ENCODE results near the gene MEIS1. TPM values are rescaled to one million over a fixed set of nuclear protein-coding genes. Genes with fewer than 3 reads are reported as not detected.

The MEIS1 gene
- polyA plus RNA-seq, 1 donor, result 16.6 TPM

DNA sequence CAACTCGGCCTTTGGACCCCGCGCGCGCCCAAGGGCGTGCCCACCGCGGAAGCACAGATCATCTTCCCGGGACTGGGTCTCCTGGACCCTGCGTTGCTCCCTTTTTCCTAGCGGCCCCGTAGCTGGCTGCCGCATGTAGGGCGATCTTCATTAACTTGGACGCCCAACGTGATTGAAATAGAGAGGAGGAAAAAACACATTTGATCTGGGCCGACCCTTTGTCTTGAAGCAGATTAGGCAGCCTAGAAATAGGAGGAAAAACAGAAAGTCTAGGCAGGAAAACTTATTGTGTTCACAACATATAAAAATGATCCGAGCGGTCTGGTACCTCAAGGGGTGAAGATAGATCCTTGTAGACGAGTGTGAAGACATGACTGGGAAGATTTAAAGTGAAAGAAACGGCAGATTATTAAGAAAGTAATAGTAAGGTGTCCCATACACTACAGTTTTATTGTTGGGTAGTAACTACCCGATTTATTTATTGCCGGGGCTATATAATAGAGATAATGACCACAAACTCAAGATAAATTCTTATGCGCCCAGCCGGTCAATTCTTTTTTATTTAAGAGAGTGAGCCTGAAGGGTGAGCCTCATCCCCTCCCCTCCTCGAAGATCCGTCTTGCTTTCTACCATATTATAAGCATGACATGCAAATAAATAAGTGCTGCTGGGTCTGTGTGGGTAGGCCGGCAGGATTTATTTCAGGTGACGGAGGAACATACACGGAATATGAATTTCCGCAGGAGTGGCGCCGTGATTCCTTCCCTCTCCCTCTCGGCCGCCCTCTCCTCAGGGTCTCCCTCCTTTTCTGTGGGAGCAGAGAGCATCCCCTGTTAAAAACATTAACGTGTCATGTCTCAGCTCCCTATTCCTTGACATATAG is 147.4 kb downstream of the MEIS1 start:
- DNase-seq, result no peak

DNA sequence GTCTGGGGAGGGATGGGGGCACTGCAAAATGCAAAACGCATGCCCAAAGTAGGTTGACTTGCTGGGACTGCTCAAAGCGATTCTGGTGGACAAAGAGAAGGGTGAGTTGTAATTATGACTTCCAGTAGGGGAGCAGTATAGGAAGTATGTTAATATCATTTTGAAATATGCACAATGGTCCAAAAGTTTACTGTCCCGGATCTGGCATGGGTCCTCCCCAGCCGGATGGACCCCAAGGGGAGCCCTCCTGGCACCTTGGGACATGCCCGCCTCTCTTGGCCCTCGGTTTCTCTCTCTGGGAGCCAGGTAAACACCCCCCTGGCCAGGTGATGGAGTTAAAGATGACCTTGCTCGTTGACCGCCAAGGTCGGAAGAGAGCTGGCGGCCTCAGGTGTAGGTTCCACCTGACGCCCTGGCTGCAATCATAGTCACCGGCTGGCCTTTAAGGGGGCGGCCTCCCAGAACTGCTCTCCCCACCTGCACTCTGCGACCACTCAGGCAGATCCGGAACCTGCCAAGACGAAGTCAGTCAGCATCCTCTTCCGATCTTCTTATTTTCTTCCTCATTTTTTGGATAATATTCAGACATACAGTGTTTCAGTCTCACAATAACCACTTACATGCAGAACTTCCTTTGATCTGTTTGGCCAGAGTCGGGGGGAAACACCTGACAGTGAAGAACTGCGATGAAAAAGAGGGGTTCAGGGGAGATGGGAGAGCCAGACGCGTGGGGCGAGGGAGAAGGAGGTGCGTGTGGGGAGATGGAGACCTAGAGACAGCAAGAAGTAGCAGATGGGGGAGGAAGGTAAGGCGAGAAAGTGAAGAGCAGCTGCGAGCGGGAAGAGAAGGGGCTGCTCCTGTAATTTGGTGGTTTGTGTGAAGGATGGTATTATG is 148.3 kb downstream of the MEIS1 start:
- no peak for DNase-seq

- no peak for DNase-seq
These were observed 149.0 kb downstream of the MEIS1 start for GRCh38 chr2:66583881-66584280.

GRCh38 chr2:66585587-66585986 is 150.7 kb downstream of the MEIS1 start:
- DNase-seq, result no peak

- no peak for DNase-seq
These were observed 152.3 kb downstream of the MEIS1 start for GRCh38 chr2:66587216-66587615.

DNA sequence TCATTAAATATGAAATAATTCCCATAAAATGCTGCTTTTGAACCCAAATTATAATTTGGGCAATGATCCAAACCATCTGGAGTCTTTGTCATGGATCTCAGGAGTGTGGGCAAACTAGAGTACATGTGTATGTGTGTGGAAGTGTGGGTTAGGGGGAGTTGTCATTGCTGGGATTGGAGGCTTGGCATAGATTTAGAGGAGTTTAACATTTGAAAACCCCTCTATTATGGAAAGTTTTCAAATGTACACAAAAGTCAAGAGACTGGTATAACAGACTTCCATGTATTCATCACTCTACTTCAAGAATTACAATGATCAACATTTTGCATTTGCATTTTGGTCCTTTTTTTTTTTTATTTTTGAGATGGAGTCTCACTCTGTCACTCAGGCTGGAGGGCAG is 159.1 kb downstream of the MEIS1 start:
- no peak for DNase-seq

DNA sequence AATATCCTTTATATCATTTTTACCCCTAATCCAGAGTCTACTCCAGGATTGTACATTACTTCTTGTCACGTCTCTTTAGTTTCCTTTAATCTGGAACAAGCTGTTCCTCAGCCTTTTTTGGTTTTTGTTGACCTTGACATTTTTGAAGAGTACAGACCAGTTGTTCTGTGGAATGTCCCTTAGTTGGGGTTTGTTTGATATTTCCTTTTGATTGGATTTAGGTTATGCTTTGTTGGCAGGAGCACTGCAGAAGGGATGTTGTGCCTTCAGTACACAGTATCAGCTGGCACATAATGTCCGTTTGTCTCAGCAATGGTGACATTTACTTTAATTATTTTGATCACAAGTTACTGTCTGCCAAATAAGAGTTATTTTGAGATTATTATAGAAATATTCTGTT is 160.6 kb downstream of the MEIS1 start:
- DNase-seq, result no peak

DNA sequence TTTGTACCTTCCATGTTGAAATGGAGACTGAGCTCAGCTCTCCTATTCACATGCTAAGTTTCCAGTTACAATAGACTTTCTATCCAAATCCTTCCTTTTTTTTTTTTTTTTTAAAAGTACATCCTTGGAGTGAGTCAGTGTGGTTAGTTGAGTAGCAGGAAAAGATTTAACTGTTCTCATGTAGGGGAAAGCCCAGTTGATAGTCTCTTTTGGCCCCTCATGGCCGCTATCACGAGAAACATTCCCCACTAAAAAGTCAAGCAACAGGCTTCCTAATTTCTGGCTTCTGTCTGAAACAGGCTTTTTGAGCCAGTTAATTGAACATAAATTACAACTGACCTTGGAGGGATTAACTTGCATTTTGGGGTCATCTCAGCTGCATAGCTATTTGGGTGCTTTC is 161.3 kb downstream of the MEIS1 start:
- no peak for DNase-seq

DNA sequence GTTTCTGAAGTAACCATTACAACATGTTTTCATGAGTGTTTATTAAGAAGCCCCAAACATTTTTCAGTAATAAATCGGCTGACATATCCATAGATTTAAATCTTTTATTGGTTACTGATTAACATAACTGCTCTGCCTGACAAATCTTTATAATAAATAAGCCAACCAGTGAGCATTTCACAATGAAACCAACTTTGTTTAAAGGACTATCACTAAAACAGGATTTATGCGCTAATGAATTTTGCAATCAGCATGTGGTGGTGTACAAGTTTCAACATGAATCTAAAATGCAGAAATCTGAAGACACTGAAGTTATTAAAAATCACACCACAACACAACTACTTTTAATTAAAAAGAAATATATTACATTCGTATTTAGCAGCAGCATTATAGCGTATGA is 166.7 kb downstream of the MEIS1 start:
- no peak for DNase-seq

- DNase-seq, result no peak
These were observed 167.4 kb downstream of the MEIS1 start for GRCh38 chr2:66602341-66602740.

DNA sequence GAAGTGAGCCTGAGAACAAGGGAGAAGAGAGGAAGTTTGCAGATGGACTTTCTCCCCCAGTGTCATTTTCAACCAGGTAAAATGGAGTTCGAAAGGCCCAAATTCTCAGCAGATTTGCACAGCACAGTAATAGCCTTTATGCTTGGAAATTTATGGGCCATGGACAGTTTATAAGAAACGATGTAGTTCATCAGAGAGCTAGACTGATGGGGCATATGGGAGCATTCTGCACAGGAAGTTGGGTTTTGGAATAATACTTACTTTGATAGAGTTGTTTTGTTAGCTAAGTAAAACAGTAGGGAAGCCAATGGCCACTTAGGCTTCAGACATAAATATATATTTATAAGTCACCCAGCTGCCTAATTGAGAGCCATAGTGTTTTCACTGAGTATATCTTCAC is 169.4 kb downstream of the MEIS1 start:
- DNase-seq, result no peak

GRCh38 chr2:66604976-66605375 is 170.1 kb downstream of the MEIS1 start:
- no peak for DNase-seq

GRCh38 chr2:66607152-66607551 is 172.2 kb downstream of the MEIS1 start:
- DNase-seq, result no peak

Measured in hindlimb muscle (tissue), 1 donor.